NCI-H2227 (cell line): ENCODE measurements around the gene ADH1A.
"Not testable (repeated sequence)": the region's sequence is repeated elsewhere in the genome, so short reads cannot be mapped to it uniquely, and the experiment has no call there.

Source experiments
- DNase-seq: peaks from one replicate; lab custom pipeline; 2025; ENCODE audit not compliant: unreplicated experiment; lab: John Stamatoyannopoulos, UW

Gene ADH1A

GRCh38 chr4:99282731-99283130 lies 8.1 kb downstream of the ADH1A start:
- DNase-seq = no peak

GRCh38 chr4:99281261-99281660 lies 9.5 kb downstream of the ADH1A start:
- no peak for DNase-seq

- DNase-seq = no peak
Observed at GRCh38 chr4:99276417-99276816, 14.4 kb downstream of the ADH1A start.

- DNase-seq = no peak
Observed at GRCh38 chr4:99275885-99276284, 14.9 kb downstream of the ADH1A start.

- no peak for DNase-seq
Observed at GRCh38 chr4:99275050-99275449, 15.7 kb downstream of the ADH1A start.

- DNase-seq = no peak
Observed at GRCh38 chr4:99273704-99274103, 17.1 kb downstream of the ADH1A start.

GRCh38 chr4:99264927-99265326 lies 25.9 kb downstream of the ADH1A start:
- DNase-seq = no peak

GRCh38 chr4:99252746-99253145 lies 38.0 kb downstream of the ADH1A start:
- no peak for DNase-seq

GRCh38 chr4:99248714-99249113 lies 42.1 kb downstream of the ADH1A start:
- DNase-seq = no peak

GRCh38 chr4:99235955-99236354 lies 54.8 kb downstream of the ADH1A start:
- DNase-seq = no peak

GRCh38 chr4:99234331-99235010 lies 56.3 kb downstream of the ADH1A start:
- DNase-seq = no peak

- not testable (repeated sequence) for DNase-seq
Observed at GRCh38 chr4:99233397-99233796, 57.4 kb downstream of the ADH1A start.

GRCh38 chr4:99228706-99229105 lies 62.1 kb downstream of the ADH1A start:
- not testable (repeated sequence) for DNase-seq

GRCh38 chr4:99227646-99228045 lies 63.1 kb downstream of the ADH1A start:
- not testable (repeated sequence) for DNase-seq
